T-helper 22 cell (primary cell): Measurements from ENCODE around the gene CBL.

Source experiments
- DNase-seq: peaks from one replicate; pipeline ENCODE4 v3.0.0-alpha.2; 2020; ENCODE audit warnings: low read depth

The CBL gene

DNA sequence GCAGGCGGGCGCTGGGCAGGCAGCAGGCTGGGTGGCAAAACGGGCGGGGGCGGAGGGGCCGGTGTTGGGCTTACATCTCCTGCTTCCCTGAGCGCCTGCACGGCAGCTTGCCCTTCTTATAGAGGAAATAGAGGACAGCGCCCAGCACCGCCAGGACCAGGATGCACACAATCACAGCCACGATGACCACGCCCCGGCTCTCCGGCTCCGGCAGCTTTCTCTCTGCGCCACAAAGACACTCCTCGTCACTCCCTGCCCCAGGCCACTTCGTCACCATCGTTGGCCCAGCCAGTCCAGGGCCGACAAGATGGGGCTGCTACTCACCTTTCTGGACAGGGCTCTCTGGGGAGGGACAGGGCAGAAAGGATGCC, 104.5 kb downstream of the CBL start:
- no peak for DNase-seq

DNA sequence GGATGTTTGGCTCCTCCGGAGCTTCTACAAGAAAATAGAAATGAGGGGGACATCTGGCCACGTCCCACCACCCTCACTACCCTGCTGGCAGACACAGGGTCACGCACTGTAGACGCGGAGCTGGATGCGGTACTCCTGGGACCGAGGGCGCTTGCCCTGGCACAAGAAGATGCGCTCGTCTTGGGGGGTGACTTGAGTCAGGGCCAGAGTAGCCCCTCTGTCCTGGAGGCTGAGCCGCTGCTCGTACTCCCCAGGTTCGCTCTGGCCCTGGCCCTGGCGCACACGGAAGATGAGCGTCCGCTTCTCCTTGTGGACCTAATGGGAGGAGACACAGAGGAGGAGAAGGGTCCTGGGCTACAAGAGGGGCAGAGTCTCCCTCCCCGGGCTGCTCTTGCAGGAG, 108.6 kb downstream of the CBL start:
- DNase-seq = no peak

- no peak for DNase-seq
Measured at GRCh38 chr11:119315131-119316015, 109.2 kb downstream of the CBL start.

- DNase-seq = no peak
Measured at GRCh38 chr11:119316016-119316728, 110.0 kb downstream of the CBL start.

- DNase-seq = peak; percentile 25
Measured at GRCh38 chr11:119316729-119317591, 110.8 kb downstream of the CBL start, which contains the start of gene MCAM. Gene MCAM (minus strand): TSS chr11:119317130. CDS start chr11:119317101, 29 bp downstream.

GRCh38 chr11:119317592-119318239, 111.6 kb downstream of the CBL start:
- DNase-seq = no peak

DNA sequence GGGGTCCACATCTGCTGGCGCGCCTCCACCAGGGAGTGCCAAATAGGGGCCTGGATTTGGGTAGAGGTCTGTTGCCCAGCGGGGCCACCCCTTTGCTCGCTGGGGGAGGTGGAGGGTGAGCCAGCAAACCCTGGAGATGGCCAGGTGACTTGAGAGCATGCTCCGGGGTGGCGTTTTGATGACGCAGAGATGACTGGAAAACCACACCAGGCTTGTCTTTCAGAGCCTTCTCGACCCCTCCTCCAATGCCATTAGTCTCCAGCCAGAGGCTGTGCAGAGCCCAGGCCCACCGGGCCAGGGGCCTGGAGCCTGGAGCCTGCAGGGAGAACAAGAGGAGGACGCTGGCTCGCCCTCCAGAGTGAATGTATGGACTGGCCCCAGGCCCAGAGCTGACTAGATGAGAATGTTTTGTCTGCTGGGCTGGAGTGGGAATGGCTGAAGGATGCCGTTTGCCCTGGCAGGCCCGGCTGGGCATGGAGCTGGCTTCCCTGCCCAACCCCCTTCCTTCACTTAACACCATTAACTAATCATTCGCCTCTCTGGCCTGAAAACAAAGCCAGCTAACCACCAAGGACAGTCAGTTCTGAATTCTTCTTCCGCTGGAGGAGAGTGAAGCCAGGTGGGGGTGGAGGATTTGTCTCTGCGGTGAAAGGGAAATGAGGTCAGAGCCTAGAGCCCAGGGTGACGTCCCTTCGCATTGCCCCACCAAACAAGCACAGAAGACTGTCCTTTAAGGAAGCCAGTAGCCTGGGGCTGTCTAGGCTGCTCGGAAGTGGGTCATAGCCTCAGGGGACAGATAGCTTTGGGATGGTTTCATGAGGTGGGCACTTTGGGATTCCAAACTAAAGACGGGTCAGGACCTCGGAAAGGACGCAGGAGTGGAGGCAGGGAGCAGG, 112.3 kb downstream of the CBL start:
- DNase-seq = peak; percentile 40

GRCh38 chr11:119319136-119319699, 113.1 kb downstream of the CBL start:
- DNase-seq = no peak

- DNase-seq = no peak
Measured at GRCh38 chr11:119319700-119320239, 113.6 kb downstream of the CBL start.

- DNase-seq = no peak
Measured at GRCh38 chr11:119320240-119320775, 114.2 kb downstream of the CBL start.

GRCh38 chr11:119320776-119321524, 114.8 kb downstream of the CBL start:
- DNase-seq = peak; percentile 23

DNA sequence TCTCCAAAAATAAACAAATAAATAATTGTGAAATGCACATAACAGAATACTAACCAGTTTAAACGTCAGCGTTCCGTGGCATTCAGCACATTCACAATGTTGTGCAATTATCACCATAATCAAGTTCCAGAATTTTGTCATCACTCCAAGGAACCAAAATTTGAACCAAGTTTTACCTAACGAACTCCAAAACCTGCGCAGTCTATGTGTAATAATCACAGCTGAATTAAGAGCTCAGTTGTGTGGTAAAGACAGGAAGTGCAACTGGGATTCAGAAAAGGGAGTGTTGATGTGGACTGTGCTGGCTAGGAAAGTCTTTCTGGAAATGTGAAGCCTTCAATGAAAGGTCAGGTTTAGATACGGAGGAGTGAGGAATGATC, 116.2 kb downstream of the CBL start:
- DNase-seq = no peak

GRCh38 chr11:119322921-119323531, 116.9 kb downstream of the CBL start:
- DNase-seq = no peak

GRCh38 chr11:119323532-119324033, 117.4 kb downstream of the CBL start:
- peak; percentile 33 for DNase-seq

DNA sequence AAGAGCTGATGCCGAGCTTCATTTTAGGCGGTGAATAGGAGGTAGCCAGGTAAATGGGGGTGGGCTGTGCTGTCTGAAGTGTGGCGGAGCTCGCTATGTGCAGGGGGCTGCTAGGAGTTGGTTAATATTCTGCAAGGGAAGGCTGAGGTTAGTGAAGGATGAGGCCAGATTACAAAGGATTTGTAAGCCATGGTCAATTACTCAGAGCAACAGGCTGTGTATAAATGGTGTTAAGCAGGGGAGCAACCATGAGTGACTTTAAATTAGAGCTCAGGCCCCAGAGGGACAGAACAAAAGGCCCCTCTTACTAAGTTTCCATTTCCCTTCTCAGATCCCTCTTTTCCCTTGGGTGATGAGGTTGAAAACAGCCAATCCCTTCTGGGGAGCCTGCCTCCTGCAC, 118.0 kb downstream of the CBL start:
- DNase-seq = no peak

- DNase-seq = no peak
Measured at GRCh38 chr11:119329320-119329719, 123.2 kb downstream of the CBL start.

- no peak for DNase-seq
Measured at GRCh38 chr11:119330237-119330636, 124.1 kb downstream of the CBL start.

GRCh38 chr11:119332111-119332765, 126.1 kb downstream of the CBL start:
- DNase-seq = no peak
